ENCODE data around the gene CD82.

- TF ChIP-seq, protein P1, sequence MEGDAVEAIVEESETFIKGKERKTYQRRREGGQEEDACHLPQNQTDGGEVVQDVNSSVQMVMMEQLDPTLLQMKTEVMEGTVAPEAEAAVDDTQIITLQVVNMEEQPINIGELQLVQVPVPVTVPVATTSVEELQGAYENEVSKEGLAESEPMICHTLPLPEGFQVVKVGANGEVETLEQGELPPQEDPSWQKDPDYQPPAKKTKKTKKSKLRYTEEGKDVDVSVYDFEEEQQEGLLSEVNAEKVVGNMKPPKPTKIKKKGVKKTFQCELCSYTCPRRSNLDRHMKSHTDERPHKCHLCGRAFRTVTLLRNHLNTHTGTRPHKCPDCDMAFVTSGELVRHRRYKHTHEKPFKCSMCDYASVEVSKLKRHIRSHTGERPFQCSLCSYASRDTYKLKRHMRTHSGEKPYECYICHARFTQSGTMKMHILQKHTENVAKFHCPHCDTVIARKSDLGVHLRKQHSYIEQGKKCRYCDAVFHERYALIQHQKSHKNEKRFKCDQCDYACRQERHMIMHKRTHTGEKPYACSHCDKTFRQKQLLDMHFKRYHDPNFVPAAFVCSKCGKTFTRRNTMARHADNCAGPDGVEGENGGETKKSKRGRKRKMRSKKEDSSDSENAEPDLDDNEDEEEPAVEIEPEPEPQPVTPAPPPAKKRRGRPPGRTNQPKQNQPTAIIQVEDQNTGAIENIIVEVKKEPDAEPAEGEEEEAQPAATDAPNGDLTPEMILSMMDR (conservative IDR thresholded peaks at IDR 0.05; ENCODE audit: low read length), result no peak
- no peak for TF ChIP-seq EZH2phosphoT487 (IDR thresholded peaks at IDR 0.05; ENCODE audit: borderline replicate concordance, low read depth, low read length)
These were observed 69.2 kb downstream of the CD82 start for GRCh38 chr11:44634401-44635281.
